ENCODE results near the gene L3MBTL2. TPM values are rescaled to one million over a fixed set of nuclear protein-coding genes. Genes with fewer than 3 reads are reported as not detected.

The L3MBTL2 gene
- total and polyA plus RNA-seq, 3 donors from 2014 or later, result 32.8 to 39.7 (median 34.6) TPM

DNA sequence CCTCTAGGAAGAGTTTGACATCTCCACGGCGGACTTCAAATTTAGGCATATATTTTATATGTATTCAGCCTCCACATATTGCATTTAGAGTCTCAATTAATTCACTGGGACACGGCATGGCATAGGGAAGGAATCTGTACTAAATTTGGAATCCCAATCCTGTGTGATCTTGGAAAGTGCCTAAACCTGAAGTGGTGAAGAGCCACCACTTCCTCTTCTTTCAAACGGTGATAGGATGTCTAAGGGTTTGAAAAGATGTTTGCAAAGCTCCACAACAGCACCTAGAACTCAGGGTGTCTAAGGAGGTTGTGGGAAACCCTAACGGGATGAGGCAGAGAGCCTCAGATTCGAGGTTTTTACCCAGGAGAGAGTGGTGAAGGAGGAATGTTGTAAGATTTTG lies 1.0 kb upstream of the L3MBTL2 start:
- WGBS, 2 donors, result 45 to 55% methylated on average over 6 of the region's 6 CpGs
- TF ChIP-seq, protein P1, sequence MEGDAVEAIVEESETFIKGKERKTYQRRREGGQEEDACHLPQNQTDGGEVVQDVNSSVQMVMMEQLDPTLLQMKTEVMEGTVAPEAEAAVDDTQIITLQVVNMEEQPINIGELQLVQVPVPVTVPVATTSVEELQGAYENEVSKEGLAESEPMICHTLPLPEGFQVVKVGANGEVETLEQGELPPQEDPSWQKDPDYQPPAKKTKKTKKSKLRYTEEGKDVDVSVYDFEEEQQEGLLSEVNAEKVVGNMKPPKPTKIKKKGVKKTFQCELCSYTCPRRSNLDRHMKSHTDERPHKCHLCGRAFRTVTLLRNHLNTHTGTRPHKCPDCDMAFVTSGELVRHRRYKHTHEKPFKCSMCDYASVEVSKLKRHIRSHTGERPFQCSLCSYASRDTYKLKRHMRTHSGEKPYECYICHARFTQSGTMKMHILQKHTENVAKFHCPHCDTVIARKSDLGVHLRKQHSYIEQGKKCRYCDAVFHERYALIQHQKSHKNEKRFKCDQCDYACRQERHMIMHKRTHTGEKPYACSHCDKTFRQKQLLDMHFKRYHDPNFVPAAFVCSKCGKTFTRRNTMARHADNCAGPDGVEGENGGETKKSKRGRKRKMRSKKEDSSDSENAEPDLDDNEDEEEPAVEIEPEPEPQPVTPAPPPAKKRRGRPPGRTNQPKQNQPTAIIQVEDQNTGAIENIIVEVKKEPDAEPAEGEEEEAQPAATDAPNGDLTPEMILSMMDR (IDR thresholded peaks at IDR 0.05), result no peak
- TF ChIP-seq POLR2A (IDR thresholded peaks at IDR 0.05), result no peak
- peaks cover 3% of the 10 kb centered on the region for H3K4me1 ChIP-seq
- intact Hi-C loops (cut with DNase I; ENCODE audit: low total_unique reads), result no loop called here
- H3K9me3 ChIP-seq, result no peaks in the 10 kb centered on the region
- H3K27ac ChIP-seq, result no peak overlapping the region
- H3K27me3 ChIP-seq, result no peaks in the 10 kb centered on the region
- DNase-seq, result no peak
- no peak overlapping the region for H3K4me3 ChIP-seq
- no peaks in the 10 kb centered on the region for H3K36me3 ChIP-seq (ENCODE audit: low read depth, missing control alignments)

DNA sequence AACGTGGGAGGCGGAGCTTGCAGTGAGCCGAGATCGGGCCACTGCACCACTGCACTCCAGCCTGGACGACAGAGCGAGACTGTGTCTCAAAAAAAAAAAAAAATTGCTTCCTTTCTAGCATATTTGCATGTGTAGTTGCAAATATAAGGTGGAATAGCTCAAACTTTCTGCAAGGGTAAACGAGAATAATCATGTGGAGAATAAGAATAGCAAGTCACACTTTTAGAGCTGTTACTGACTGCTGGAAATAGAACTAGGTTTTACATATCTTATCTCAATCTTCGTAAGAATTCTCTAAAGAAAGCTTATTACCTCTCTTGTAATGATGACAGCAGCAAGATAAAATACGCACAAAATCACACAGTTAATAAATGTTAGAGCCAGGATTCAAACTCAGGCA lies 1.6 kb downstream of the L3MBTL2 start:
- H3K9me3 ChIP-seq, result no peaks in the 10 kb centered on the region
- no peaks in the 10 kb centered on the region for H3K36me3 ChIP-seq (ENCODE audit: low read depth, missing control alignments)
- peaks cover 3% of the 10 kb centered on the region for H3K4me1 ChIP-seq
- no peak overlapping the region for H3K4me3 ChIP-seq
- no peaks in the 10 kb centered on the region for H3K27me3 ChIP-seq
- no peak overlapping the region for H3K27ac ChIP-seq
- 76 to 88% methylated on average over 9 of the region's 9 CpGs for WGBS, 2 donors
- no peak for DNase-seq
- intact Hi-C loops (cut with DNase I; ENCODE audit: low total_unique reads), result no loop called here
- TF ChIP-seq POLR2A (IDR thresholded peaks at IDR 0.05), result no peak
- TF ChIP-seq, protein P1 (IDR thresholded peaks at IDR 0.05), result no peak

DNA sequence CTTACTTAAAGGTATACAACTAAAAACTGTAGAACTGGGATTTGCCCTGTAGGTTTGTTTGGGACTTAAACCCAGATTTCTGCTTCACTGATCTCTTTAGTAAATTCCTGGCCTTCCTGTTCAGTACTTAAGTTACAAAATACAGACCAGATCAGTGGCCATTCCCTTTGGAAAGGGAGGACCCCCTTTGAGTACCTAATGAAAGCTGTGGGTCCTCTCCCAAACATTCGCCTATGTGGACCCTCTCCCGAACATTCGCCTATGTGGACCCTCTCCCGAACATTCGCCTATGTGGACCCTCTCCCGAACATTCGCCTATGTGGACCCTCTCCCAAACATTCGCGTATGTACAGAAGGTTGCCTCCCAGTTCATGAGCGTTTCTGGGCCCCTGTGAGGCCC lies 10.3 kb downstream of the L3MBTL2 start:
- intact Hi-C loops (cut with DNase I; ENCODE audit: low total_unique reads), result no loop called here
- no peak for DNase-seq
- TF ChIP-seq POLR2A (IDR thresholded peaks at IDR 0.05), result no peak
- TF ChIP-seq, protein P1 (IDR thresholded peaks at IDR 0.05), result no peak
- Histone ChIP-seq H3K9me3 (no peaks in the 10 kb centered on the region), H3K27ac (no peak overlapping the region), H3K27me3 (no peaks in the 10 kb centered on the region), H3K36me3 (ENCODE audit: low read depth, missing control alignments) (no peaks in the 10 kb centered on the region), H3K4me3 (no peak overlapping the region), H3K4me1 (no peaks in the 10 kb centered on the region)
- 95 to 99% methylated on average over 10 of the region's 10 CpGs for WGBS, 2 donors

DNA sequence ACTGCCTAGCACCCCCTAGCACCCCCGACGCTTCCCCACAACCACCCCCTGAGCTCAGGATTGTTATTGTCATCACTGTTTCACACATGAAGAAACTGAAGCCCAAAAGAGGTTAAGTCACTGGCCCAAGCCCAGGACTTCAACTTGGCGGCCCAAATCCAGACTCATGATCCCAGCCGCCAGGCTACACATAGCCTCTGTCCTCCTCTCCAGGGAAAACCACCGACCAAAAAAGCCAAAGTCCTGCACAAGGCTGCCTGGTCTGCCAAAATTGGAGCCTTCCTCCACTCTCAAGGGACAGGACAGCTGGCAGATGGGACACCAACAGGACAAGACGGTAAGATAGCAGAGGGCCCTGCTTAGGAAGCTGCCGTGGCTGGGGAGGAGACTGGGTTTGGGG lies 10.8 kb downstream of the L3MBTL2 start:
- no peaks in the 10 kb centered on the region for H3K36me3 ChIP-seq (ENCODE audit: low read depth, missing control alignments)

DNA sequence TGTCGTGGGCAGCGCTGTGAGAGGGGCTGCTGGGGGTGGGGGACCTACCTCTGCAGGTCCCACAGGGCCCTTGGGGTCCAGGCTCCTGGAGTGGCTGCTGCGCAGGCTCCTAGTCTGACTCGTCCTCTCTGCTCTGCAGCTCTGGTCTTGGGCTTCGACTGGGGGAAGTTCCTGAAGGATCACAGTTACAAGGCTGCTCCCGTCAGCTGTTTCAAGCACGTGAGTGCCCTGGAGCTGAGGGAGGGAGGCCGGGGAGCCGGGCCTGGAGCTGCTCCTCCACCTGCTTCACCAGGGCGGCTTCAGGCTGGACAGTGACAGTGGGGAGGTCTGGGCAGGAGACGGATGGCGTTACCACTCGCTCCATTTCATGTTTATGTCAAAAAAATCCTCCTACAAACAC lies 11.9 kb downstream of the L3MBTL2 start:
- H3K9me3 ChIP-seq, result no peaks in the 10 kb centered on the region
- TF ChIP-seq, protein P1 (IDR thresholded peaks at IDR 0.05), result no peak
- TF ChIP-seq POLR2A (IDR thresholded peaks at IDR 0.05), result no peak
- no peaks in the 10 kb centered on the region for H3K27me3 ChIP-seq
- peak overlapping the region in 1 of 2 donors; percentile 76 for H3K27ac ChIP-seq
- WGBS, 2 donors, result 72 to 79% methylated on average over 9 to 13 of the region's 13 CpGs
- no peak for DNase-seq
- intact Hi-C loops (cut with DNase I; ENCODE audit: low total_unique reads), result no loop called here
- H3K4me1 ChIP-seq, result no peaks in the 10 kb centered on the region
- no peaks in the 10 kb centered on the region for H3K36me3 ChIP-seq (ENCODE audit: low read depth, missing control alignments)
- no peak overlapping the region for H3K4me3 ChIP-seq

More for the DNA sequence above, 10.8 kb downstream of the L3MBTL2 start:
- Histone ChIP-seq H3K4me1 (no peaks in the 10 kb centered on the region), H3K9me3 (no peaks in the 10 kb centered on the region), H3K27me3 (no peaks in the 10 kb centered on the region), H3K27ac (no peak overlapping the region), H3K4me3 (no peak overlapping the region)
- intact Hi-C loops (cut with DNase I; ENCODE audit: low total_unique reads), result no loop called here
- DNase-seq, result no peak
- TF ChIP-seq, protein P1 (IDR thresholded peaks at IDR 0.05), result no peak
- TF ChIP-seq POLR2A (IDR thresholded peaks at IDR 0.05), result no peak
- WGBS, 2 donors, result 92 to 94% methylated on average over 6 to 7 of the region's 7 CpGs

Data from testis (tissue), 3 donors.